Amygdala (tissue), 56 donors: Measurements from ENCODE around the gene MIAT.

Experiments used
- DNase-seq, 56 donors: peaks; one replicate each; lab custom pipeline; 2025; lab: John Stamatoyannopoulos, UW

MIAT gene

GRCh38 chr22:26715392-26715936, 58.1 kb downstream of the MIAT start:
- no peak for DNase-seq

- no peak for DNase-seq
These were observed 61.1 kb downstream of the MIAT start for GRCh38 chr22:26718488-26718887.

GRCh38 chr22:26718905-26719304, 61.5 kb downstream of the MIAT start:
- no peak for DNase-seq

- no peak for DNase-seq
These were observed 64.8 kb downstream of the MIAT start for GRCh38 chr22:26722159-26722558.

- DNase-seq, result no peak
These were observed 67.0 kb downstream of the MIAT start for GRCh38 chr22:26724414-26724813.

GRCh38 chr22:26725012-26725676, 67.8 kb downstream of the MIAT start:
- DNase-seq, result no peak
